GM12878 (cell line): ENCODE results near the gene FAM120A. TPM values are rescaled to one million over a fixed set of nuclear protein-coding genes. Genes with fewer than 3 reads are reported as not detected.

Experiments
- ATAC-seq: fragments of 200-7000 bp; cut with Tn5 transposase; 3 replicates; pipeline ENCODE4 v1.9.1; 2020; ENCODE audit warnings: mild to moderate bottlenecking, moderate library complexity
- BruUV-seq: library from RNA; stranded (reverse); fragments of 400-500 nt; replicated peaks from 2 replicates; lab custom pipeline; 2021; lab: Mats Ljungman, UMichigan
- CTCF ChIA-PET: fragments of 300-600 bp; sonication (Branson Sonifier 250); formaldehyde crosslinking; extraction: SDS; loops from one replicate; lab custom pipeline; 2021; ENCODE audit warnings: inconsistent platforms; lab: Yijun Ruan, JAX
- POLR2A ChIA-PET: fragments of 350-600 bp; formaldehyde crosslinking; extraction: SDS; loops from one replicate; lab custom pipeline; 2021; ENCODE audit warnings: inconsistent platforms; lab: Charles Lee
- RAD21 ChIA-PET: fragments of 300-600 bp; sonication (Branson Sonifier 250); formaldehyde crosslinking; loops from one replicate; lab custom pipeline; 2023; ENCODE audit warnings: antibody characterized with exemption; ENCODE audit not compliant: unreplicated experiment; lab: Charles Lee
- SMC1A ChIA-PET: fragments of 300-600 bp; sonication (Branson Sonifier 250); formaldehyde crosslinking; loops from one replicate; lab custom pipeline; 2023; ENCODE audit not compliant: unreplicated experiment, uncharacterized antibody; lab: Charles Lee
- DNase-seq: peaks from one replicate; pipeline ENCODE4 v3.0.0-alpha.2; 2011; ENCODE audit warnings: low read depth, low spot score
- FAIRE-seq: peaks from 3 replicates; lab custom pipeline; 2011; peaks lifted over from hg19 to GRCh38; lab: Jason Lieb, UNC
- H2AFZ ChIP-seq: 2 replicates; pipeline ENCODE4 v1.6.0; 2011; ENCODE audit warnings: low read depth, low read length, control low read depth; ENCODE audit not compliant: control insufficient read depth
- H3K27ac ChIP-seq: 2 replicates; pipeline ENCODE4 v1.5.1; 2011; ENCODE audit warnings: control low read depth; ENCODE audit not compliant: control insufficient read depth, insufficient read depth
- H3K27me3 ChIP-seq, 2 experiments: replicated peaks in 1 of 2; 2 replicates each; pipeline versions ENCODE4 v1.6.0 to v1.6.1; 2011; ENCODE audit warnings: low read length in 1 of 2; ENCODE audit not compliant: control insufficient read depth in 2 of 2, insufficient read depth in 2 of 2
- H3K36me3 ChIP-seq, 2 experiments: 2 replicates each; pipeline ENCODE4 v1.5.1; 2011; ENCODE audit warnings: low read length in 1 of 2; ENCODE audit not compliant: control insufficient read depth in 2 of 2, insufficient read depth in 2 of 2
- H3K4me1 ChIP-seq: 2 replicates; pipeline ENCODE4 v1.6.1; 2011; ENCODE audit warnings: mild to moderate bottlenecking, low read length, moderate library complexity, mixed read lengths; ENCODE audit not compliant: control insufficient read depth, insufficient read depth
- H3K4me2 ChIP-seq: 2 replicates; pipeline ENCODE4 v1.6.0; 2011; ENCODE audit warnings: control low read depth; ENCODE audit not compliant: control insufficient read depth, insufficient read depth
- H3K4me3 ChIP-seq: fragments of 200-600 bp; sonication (generic); 2 replicates; pipeline ENCODE4 v1.5.1; 2016
- H3K79me2 ChIP-seq: 2 replicates; pipeline ENCODE4 v1.6.0; 2011; ENCODE audit warnings: low read length; ENCODE audit not compliant: control insufficient read depth, insufficient read depth
- H3K9ac ChIP-seq: 2 replicates; pipeline ENCODE4 v1.8.0; 2011; ENCODE audit warnings: low read length, control low read depth, mixed read lengths; ENCODE audit not compliant: control insufficient read depth, insufficient read depth
- H3K9me3 ChIP-seq: replicated peaks from 3 replicates; pipeline ENCODE4 v1.5.1; 2011; ENCODE audit warnings: mild to moderate bottlenecking, low read length; ENCODE audit not compliant: control insufficient read depth, insufficient read depth
- H4K20me1 ChIP-seq: 2 replicates; pipeline ENCODE4 v1.6.0; 2011; ENCODE audit not compliant: control insufficient read depth, insufficient read depth
- MTA3 ChIP-seq: IDR thresholded peaks from 2 replicates; pipeline ENCODE4 v1.6.1; 2012; ENCODE audit warnings: low read length, inconsistent platforms, borderline replicate concordance
- MYB ChIP-seq: fragments of 150-350 bp; IDR thresholded peaks from 2 replicates; pipeline ENCODE4 v1.6.1; 2014; ENCODE audit warnings: mild to moderate bottlenecking, low read depth, low read length, borderline replicate concordance
- POLR2AphosphoS2 ChIP-seq: IDR thresholded peaks from 2 replicates; pipeline ENCODE4 v1.6.1; 2011; ENCODE audit warnings: low read depth, mild to moderate bottlenecking, low read length, improper control_type of control experiment, moderate library complexity
- POLR2AphosphoS5 ChIP-seq: IDR thresholded peaks from 2 replicates; pipeline ENCODE4 v1.6.1; 2011; ENCODE audit warnings: mild to moderate bottlenecking, low read length, inconsistent platforms
- SMAD5 ChIP-seq: IDR thresholded peaks from 2 replicates; pipeline ENCODE4 v1.6.1; 2016; ENCODE audit warnings: antibody characterized with exemption, low read depth
- SP1 ChIP-seq: IDR thresholded peaks from one replicate; pipeline ENCODE4 v1.6.1; 2011; ENCODE audit warnings: low read depth, low read length
- STAT3 ChIP-seq: IDR thresholded peaks from 2 replicates; pipeline ENCODE4 v1.6.1; 2011; ENCODE audit warnings: low read depth, low read length, improper control_type of control experiment
- ZNF24 ChIP-seq: fragments of 450-650 bp; IDR thresholded peaks from 2 replicates; pipeline ENCODE4 v1.6.1; 2017; ENCODE audit warnings: antibody characterized with exemption, mild to moderate bottlenecking
- WGBS: methylation state at CpG from one replicate; pipeline ENCODE4 v1.1.6; 2016; ENCODE audit warnings: low lambda C conversion rate; ENCODE audit not compliant: insufficient replicate concordance, insufficient coverage; ENCODE audit errors: missing lambda C conversion rate; 5-methylcytosine and 5-hydroxymethylcytosine counted together
- in situ Hi-C: fragments of 300-500 bp; cut with MboI; formaldehyde crosslinking; loops from 9 replicates; pipeline ENCODE4 v1.14.3; 2018; ENCODE audit warnings: mixed read lengths
- intact Hi-C: fragments of 100-400 bp; cut with micrococcal nuclease; formaldehyde crosslinking; loops from one replicate; pipeline ENCODE4 v1.14.2; 2022; ENCODE audit not compliant: unreplicated experiment
- polyA plus RNA-seq, 11 experiments: library from polyadenylated mRNA; depleted of rRNA in 4 of 11; unstranded in 6 of 11; stranded (reverse) in 5 of 11; fragments of >200 nt; fragmentation: Nextera tagmentation in 4 of 11; fragmentation: Illumina TruSeq in 1 of 11; extraction: Ambion mirVana in 4 of 11; extraction: Trizol in 1 of 11; gene quantifications; 1 replicate in 1 of 11; 2 replicates in 10 of 11; pipeline versions ENCODE4 v1.2.1 to v1.2.3, GENCODE V29; 2011 to 2016; ENCODE audit warnings: inconsistent platforms in 2 of 11, missing spikeins in 2 of 11, low read depth in 1 of 11
- total RNA-seq, 4 experiments: library from RNA; depleted of rRNA in 3 of 4; stranded (reverse); fragments of >200 nt in 3 of 4; fragmentation: Illumina TruSeq in 1 of 4; extraction: Trizol in 1 of 4; gene quantifications; 2 replicates each; pipeline versions ENCODE4 v1.2.1 to v1.2.3, GENCODE V29; 2013 to 2021
- TF ChIP-seq, protein P1 (sequence below): fragments of 450-650 bp; IDR thresholded peaks from 2 replicates; pipeline ENCODE4 v1.6.1; 2017; ENCODE audit warnings: borderline replicate concordance
- TF ChIP-seq, protein P2 (sequence below): fragments of 450-650 bp; IDR thresholded peaks from 2 replicates; pipeline ENCODE4 v1.6.1; 2016; ENCODE audit warnings: mild to moderate bottlenecking, moderate library complexity, borderline replicate concordance
- TF ChIP-seq, protein P3 (sequence below): fragments of 450-650 bp; IDR thresholded peaks from 2 replicates; pipeline ENCODE4 v1.6.1; 2017; ENCODE audit warnings: mild to moderate bottlenecking, low read depth, inconsistent platforms; ENCODE audit not compliant: poor library complexity, severe bottlenecking

FAM120A gene
- total and polyA plus RNA-seq, 10 of the 15 experiments (the other 5 are each of a cell fraction or from before 2014, with no cell fraction given), result 13.1 to 89.6 (median 52.5) TPM

DNA sequence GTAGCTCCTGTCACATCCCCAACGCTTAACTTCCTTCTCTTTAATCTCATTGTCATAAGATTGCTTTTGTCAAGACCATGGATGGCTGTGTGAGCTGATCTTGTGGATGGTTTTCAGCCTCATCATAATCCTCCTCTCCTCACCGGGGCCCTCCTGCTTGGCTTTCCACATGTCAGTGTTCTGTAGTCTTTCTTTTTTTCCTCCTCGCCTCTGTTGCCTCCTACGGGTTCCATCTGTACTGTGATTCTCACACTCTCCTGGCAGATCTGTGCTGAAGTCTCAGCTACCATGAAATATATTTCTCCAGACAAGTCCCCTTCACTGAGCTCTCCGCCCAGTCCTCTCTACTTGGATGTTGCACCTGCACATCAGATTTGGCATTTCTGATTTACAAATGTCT is 36.8 kb downstream of the FAM120A start:
- peaks cover 14% of the 10 kb centered on the region for H3K79me2 ChIP-seq
- intact Hi-C loops (no loop called here), in situ Hi-C loops (no loop called here)
- no peak for DNase-seq
- ChIA-PET RAD21 (no interaction called here), POLR2A (no interaction called here), CTCF (no interaction called here), SMC1A (interaction anchor here (0.6 kb wide), 1 partner anchor 200 kb away, joined by 3 read pairs; no protein-coding TSS in a partner anchor)
- no peak overlapping the region for H3K4me2 ChIP-seq
- no peak overlapping the region for H3K4me3 ChIP-seq
- no peak overlapping the region for H3K9ac ChIP-seq
- ATAC-seq, result no peak
- TF ChIP-seq, protein P1, sequence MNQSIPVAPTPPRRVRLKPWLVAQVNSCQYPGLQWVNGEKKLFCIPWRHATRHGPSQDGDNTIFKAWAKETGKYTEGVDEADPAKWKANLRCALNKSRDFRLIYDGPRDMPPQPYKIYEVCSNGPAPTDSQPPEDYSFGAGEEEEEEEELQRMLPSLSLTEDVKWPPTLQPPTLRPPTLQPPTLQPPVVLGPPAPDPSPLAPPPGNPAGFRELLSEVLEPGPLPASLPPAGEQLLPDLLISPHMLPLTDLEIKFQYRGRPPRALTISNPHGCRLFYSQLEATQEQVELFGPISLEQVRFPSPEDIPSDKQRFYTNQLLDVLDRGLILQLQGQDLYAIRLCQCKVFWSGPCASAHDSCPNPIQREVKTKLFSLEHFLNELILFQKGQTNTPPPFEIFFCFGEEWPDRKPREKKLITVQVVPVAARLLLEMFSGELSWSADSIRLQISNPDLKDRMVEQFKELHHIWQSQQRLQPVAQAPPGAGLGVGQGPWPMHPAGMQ, result no peak
- no peak for TF ChIP-seq POLR2AphosphoS5
- TF ChIP-seq, protein P2, sequence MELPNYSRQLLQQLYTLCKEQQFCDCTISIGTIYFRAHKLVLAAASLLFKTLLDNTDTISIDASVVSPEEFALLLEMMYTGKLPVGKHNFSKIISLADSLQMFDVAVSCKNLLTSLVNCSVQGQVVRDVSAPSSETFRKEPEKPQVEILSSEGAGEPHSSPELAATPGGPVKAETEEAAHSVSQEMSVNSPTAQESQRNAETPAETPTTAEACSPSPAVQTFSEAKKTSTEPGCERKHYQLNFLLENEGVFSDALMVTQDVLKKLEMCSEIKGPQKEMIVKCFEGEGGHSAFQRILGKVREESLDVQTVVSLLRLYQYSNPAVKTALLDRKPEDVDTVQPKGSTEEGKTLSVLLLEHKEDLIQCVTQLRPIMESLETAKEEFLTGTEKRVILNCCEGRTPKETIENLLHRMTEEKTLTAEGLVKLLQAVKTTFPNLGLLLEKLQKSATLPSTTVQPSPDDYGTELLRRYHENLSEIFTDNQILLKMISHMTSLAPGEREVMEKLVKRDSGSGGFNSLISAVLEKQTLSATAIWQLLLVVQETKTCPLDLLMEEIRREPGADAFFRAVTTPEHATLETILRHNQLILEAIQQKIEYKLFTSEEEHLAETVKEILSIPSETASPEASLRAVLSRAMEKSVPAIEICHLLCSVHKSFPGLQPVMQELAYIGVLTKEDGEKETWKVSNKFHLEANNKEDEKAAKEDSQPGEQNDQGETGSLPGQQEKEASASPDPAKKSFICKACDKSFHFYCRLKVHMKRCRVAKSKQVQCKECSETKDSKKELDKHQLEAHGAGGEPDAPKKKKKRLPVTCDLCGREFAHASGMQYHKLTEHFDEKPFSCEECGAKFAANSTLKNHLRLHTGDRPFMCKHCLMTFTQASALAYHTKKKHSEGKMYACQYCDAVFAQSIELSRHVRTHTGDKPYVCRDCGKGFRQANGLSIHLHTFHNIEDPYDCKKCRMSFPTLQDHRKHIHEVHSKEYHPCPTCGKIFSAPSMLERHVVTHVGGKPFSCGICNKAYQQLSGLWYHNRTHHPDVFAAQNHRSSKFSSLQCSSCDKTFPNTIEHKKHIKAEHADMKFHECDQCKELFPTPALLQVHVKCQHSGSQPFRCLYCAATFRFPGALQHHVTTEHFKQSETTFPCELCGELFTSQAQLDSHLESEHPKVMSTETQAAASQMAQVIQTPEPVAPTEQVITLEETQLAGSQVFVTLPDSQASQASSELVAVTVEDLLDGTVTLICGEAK, result no peak
- no peak for TF ChIP-seq ZNF24
- TF ChIP-seq, protein P3, sequence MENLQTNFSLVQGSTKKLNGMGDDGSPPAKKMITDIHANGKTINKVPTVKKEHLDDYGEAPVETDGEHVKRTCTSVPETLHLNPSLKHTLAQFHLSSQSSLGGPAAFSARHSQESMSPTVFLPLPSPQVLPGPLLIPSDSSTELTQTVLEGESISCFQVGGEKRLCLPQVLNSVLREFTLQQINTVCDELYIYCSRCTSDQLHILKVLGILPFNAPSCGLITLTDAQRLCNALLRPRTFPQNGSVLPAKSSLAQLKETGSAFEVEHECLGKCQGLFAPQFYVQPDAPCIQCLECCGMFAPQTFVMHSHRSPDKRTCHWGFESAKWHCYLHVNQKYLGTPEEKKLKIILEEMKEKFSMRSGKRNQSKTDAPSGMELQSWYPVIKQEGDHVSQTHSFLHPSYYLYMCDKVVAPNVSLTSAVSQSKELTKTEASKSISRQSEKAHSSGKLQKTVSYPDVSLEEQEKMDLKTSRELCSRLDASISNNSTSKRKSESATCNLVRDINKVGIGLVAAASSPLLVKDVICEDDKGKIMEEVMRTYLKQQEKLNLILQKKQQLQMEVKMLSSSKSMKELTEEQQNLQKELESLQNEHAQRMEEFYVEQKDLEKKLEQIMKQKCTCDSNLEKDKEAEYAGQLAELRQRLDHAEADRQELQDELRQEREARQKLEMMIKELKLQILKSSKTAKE, result no peak
- no peak for TF ChIP-seq MYB
- TF ChIP-seq POLR2AphosphoS2, result no peak
- no peak for TF ChIP-seq SP1
- TF ChIP-seq STAT3, result no peak
- no peak for TF ChIP-seq MTA3
- TF ChIP-seq SMAD5, result no peak
- no peak for FAIRE-seq
- no peak overlapping the region for H2AFZ ChIP-seq
- no peaks in the 10 kb centered on the region for H4K20me1 ChIP-seq
- no peak overlapping the region for H3K27ac ChIP-seq
- no peaks in the 10 kb centered on the region for H3K9me3 ChIP-seq
- no TSS peak for BruUV-seq
- 0 out of 2 replicates have a peak, but pooled peaks cover 3% of the 10 kb centered on the region for H3K4me1 ChIP-seq
- H3K36me3 ChIP-seq, result peaks cover 11% of the 10 kb centered on the region in 2 experiments
- 97% methylated on average over 5 of the region's 5 CpGs for WGBS
- H3K27me3 ChIP-seq, result no peaks in the 10 kb centered on the region
